Endothelial cell of umbilical vein (primary cell): ENCODE data around the gene JSRP1.

ENCODE experiments used
- EZH2 ChIP-seq: IDR thresholded peaks from 2 replicates; pipeline ENCODE4 v1.6.1; 2012; ENCODE audit warnings: borderline replicate concordance, low read depth, mild to moderate bottlenecking, moderate library complexity, low read length, inconsistent platforms; ENCODE audit not compliant: severe bottlenecking
- GATA2 ChIP-seq: IDR thresholded peaks from 2 replicates; pipeline ENCODE4 v1.7.0; 2011; ENCODE audit warnings: low read depth, mild to moderate bottlenecking, moderate library complexity, mixed read lengths, low read length; ENCODE audit not compliant: insufficient read length, insufficient read depth
- TF ChIP-seq, protein P1 (sequence below), 2 donors: IDR thresholded peaks; 1 replicate in 1 of 2; 2 replicates in 1 of 2; pipeline ENCODE4 v1.5.1; 2011; ENCODE audit warnings: low read length in 2 of 2, mild to moderate bottlenecking in 2 of 2, moderate library complexity in 2 of 2, control low read depth in 1 of 2, inconsistent platforms in 1 of 2, low read depth in 1 of 2; ENCODE audit not compliant: insufficient read depth in 1 of 2; ENCODE audit errors: extremely low read depth in 1 of 2

DNA sequence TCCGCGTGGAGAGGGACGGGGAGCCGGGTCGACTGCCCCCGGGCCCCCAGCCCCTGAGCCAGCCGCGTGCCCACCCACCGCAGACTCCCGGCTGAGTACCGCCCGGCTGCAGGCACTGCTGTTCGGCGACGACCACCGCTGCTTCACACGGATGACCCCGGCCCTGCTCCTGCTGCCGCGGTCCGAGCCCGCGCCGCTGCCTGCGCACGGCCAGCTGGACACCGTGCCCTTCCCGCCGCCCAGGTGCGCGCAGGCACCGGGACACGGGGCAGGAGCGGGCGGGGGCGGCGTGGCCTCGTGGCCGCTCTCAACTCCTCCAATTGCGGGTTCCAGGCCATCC lies 5.5 kb downstream of the JSRP1 start:
- TF ChIP-seq, protein P1, sequence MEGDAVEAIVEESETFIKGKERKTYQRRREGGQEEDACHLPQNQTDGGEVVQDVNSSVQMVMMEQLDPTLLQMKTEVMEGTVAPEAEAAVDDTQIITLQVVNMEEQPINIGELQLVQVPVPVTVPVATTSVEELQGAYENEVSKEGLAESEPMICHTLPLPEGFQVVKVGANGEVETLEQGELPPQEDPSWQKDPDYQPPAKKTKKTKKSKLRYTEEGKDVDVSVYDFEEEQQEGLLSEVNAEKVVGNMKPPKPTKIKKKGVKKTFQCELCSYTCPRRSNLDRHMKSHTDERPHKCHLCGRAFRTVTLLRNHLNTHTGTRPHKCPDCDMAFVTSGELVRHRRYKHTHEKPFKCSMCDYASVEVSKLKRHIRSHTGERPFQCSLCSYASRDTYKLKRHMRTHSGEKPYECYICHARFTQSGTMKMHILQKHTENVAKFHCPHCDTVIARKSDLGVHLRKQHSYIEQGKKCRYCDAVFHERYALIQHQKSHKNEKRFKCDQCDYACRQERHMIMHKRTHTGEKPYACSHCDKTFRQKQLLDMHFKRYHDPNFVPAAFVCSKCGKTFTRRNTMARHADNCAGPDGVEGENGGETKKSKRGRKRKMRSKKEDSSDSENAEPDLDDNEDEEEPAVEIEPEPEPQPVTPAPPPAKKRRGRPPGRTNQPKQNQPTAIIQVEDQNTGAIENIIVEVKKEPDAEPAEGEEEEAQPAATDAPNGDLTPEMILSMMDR (IDR thresholded peaks at IDR 0.05; ENCODE audit: extremely low read depth in 1 of 2, insufficient read depth in 1 of 2, low read depth in 1 of 2, low read length in 2 of 2), result no peak
- no peak for TF ChIP-seq EZH2
- no peak for TF ChIP-seq GATA2
